Mucosa of rectum (tissue), 2 donors: ENCODE measurements around the gene ARGLU1.

Experiments used
- H3K27ac ChIP-seq, 2 donors: one replicate each; pipeline ENCODE4 v1.7.0; 2013; ENCODE audit warnings: inconsistent platforms in 2 of 2, low read depth in 2 of 2, low read length in 2 of 2
- H3K27me3 ChIP-seq, 2 donors: one replicate each; pipeline ENCODE4 v1.7.0; 2013; ENCODE audit warnings: low read length in 2 of 2; ENCODE audit not compliant: control insufficient read depth in 2 of 2, insufficient read depth in 2 of 2
- H3K36me3 ChIP-seq, 2 donors: one replicate each; pipeline ENCODE4 v1.7.0; 2013; ENCODE audit warnings: low read length in 2 of 2; ENCODE audit not compliant: control insufficient read depth in 2 of 2, insufficient read depth in 2 of 2
- H3K4me1 ChIP-seq, 2 donors: one replicate each; pipeline ENCODE4 v1.7.0; 2013; ENCODE audit warnings: low read length in 2 of 2, mild to moderate bottlenecking in 1 of 2; ENCODE audit not compliant: control insufficient read depth in 2 of 2, insufficient read depth in 2 of 2
- H3K4me3 ChIP-seq, 2 donors: one replicate each; pipeline ENCODE4 v1.7.0; 2013; ENCODE audit warnings: low read length in 2 of 2
- H3K9ac ChIP-seq, 2 donors: one replicate each; pipeline ENCODE4 v1.7.0; 2013; ENCODE audit warnings: low read length in 2 of 2, low read depth in 1 of 2, mild to moderate bottlenecking in 1 of 2
- H3K9me3 ChIP-seq, 2 donors: one replicate each; pipeline ENCODE4 v1.7.0; 2013; ENCODE audit warnings: low read length in 2 of 2; ENCODE audit not compliant: control insufficient read depth in 2 of 2
- donor health status: healthy.
- donor health status: Normal muscosa, but diverticular disease.

ARGLU1 gene

GRCh38 chr13:106503730-106504453 is 64.0 kb downstream of the ARGLU1 start:
- Histone ChIP-seq H3K4me1 (no peaks in the 10 kb centered on the region), H3K4me3 (no peak overlapping the region), H3K36me3 (peaks cover 16 to 31% of the 10 kb centered on the region in 2 donors), H3K27ac (no peak overlapping the region), H3K9ac (no peak overlapping the region), H3K27me3 (no peaks in the 10 kb centered on the region), H3K9me3 (no peaks in the 10 kb centered on the region)

DNA sequence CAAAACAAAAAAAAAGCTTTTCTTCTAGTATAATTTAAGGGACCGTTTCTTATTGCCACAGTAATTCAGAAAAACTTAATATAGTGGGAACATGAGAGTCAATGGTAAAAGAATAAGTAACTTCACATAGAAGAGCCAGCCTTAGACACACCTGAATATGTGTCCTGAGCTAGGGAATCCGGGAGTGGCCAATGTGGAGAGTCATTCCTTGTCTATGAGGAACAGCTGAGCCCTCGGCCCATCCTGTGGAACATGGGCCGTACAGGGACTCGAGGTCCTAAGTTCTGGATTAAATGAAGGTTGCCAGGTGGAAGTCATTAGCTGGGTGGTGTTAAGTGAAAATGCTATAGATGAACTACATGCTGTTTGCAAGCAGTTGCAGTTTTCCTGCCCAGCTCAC is 64.7 kb downstream of the ARGLU1 start:
- H3K4me1 ChIP-seq, result no peaks in the 10 kb centered on the region
- H3K9me3 ChIP-seq, result no peaks in the 10 kb centered on the region
- H3K27ac ChIP-seq, result no peak overlapping the region
- H3K9ac ChIP-seq, result no peak overlapping the region
- no peaks in the 10 kb centered on the region for H3K27me3 ChIP-seq
- no peak overlapping the region for H3K4me3 ChIP-seq
- peaks cover 16 to 29% of the 10 kb centered on the region in 2 donors for H3K36me3 ChIP-seq

GRCh38 chr13:106500445-106500844 is 67.5 kb downstream of the ARGLU1 start:
- Histone ChIP-seq H3K9me3 (no peaks in the 10 kb centered on the region), H3K27ac (no peak overlapping the region), H3K4me1 (peaks cover 0 to 7% of the 10 kb centered on the region in 2 donors), H3K36me3 (peaks cover 0 to 19% of the 10 kb centered on the region in 2 donors), H3K9ac (no peak overlapping the region), H3K27me3 (no peaks in the 10 kb centered on the region), H3K4me3 (no peak overlapping the region)

DNA sequence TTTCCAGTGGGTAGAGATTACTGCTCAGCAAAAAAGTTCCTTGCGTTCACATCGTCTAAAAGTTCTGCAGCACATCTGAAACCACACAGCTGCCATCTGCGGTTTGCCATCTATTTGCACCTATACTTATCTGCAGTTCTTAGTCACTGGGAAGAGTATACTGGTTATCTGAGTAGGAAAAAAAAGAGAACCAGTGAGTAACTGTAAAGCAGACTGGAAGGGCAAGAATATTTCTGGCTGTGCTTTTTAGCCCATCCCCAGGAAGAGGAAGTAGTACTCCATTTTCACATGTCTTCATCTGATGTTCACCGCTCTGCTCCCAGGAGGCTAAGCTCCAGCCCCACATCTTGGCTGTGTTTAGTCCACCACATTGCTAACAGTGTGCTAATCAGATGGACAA is 68.0 kb downstream of the ARGLU1 start:
- no peaks in the 10 kb centered on the region for H3K27me3 ChIP-seq
- no peak overlapping the region for H3K4me3 ChIP-seq
- H3K9ac ChIP-seq, result no peak overlapping the region
- H3K4me1 ChIP-seq, result peaks cover 0 to 7% of the 10 kb centered on the region in 2 donors
- H3K36me3 ChIP-seq, result peaks cover 0 to 21% of the 10 kb centered on the region in 2 donors
- H3K27ac ChIP-seq, result no peak overlapping the region
- no peaks in the 10 kb centered on the region for H3K9me3 ChIP-seq

- Histone ChIP-seq H3K36me3 (peaks cover 7 to 25% of the 10 kb centered on the region in 2 donors), H3K4me3 (no peak overlapping the region), H3K4me1 (peaks cover 0 to 7% of the 10 kb centered on the region in 2 donors), H3K9me3 (no peaks in the 10 kb centered on the region), H3K27me3 (no peaks in the 10 kb centered on the region), H3K27ac (no peak overlapping the region), H3K9ac (no peak overlapping the region)
Measured at GRCh38 chr13:106499113-106499512, 68.8 kb downstream of the ARGLU1 start.

- Histone ChIP-seq H3K9me3 (no peaks in the 10 kb centered on the region), H3K27me3 (no peaks in the 10 kb centered on the region), H3K9ac (no peak overlapping the region), H3K36me3 (peaks cover 11 to 26% of the 10 kb centered on the region in 2 donors), H3K4me1 (peaks cover 0 to 7% of the 10 kb centered on the region in 2 donors), H3K27ac (no peak overlapping the region), H3K4me3 (no peak overlapping the region)
Measured at GRCh38 chr13:106498571-106498970, 69.4 kb downstream of the ARGLU1 start.

GRCh38 chr13:106498158-106498557 is 69.8 kb downstream of the ARGLU1 start:
- H3K9ac ChIP-seq, result no peak overlapping the region
- H3K4me3 ChIP-seq, result no peak overlapping the region
- H3K4me1 ChIP-seq, result peaks cover 0 to 7% of the 10 kb centered on the region in 2 donors
- no peaks in the 10 kb centered on the region for H3K9me3 ChIP-seq
- H3K27ac ChIP-seq, result no peak overlapping the region
- H3K36me3 ChIP-seq, result peaks cover 15 to 30% of the 10 kb centered on the region in 2 donors
- no peaks in the 10 kb centered on the region for H3K27me3 ChIP-seq

DNA sequence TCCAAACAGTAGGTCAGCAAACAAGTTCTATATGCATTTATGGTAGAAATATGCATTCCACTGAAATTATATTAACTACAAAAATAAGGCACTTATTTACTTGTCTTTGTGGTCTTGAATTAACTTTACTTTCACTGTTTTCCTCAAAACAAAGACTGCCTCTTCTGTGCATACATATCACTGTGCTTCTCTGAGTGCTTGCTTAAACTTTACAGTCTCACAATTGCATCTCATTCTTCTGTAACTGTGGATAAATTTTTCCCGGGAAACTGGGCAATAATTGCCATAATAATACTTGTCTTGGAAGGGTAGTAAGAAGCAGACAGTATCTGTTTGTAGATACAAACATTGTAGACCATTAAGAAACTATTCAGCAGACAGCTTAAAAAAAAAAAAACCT is 70.9 kb downstream of the ARGLU1 start:
- Histone ChIP-seq H3K27ac (peak overlapping the region in 1 of 2 donors; percentile 47), H3K36me3 (peaks cover 26 to 38% of the 10 kb centered on the region in 2 donors), H3K9me3 (no peaks in the 10 kb centered on the region), H3K27me3 (no peaks in the 10 kb centered on the region), H3K9ac (no peak overlapping the region), H3K4me1 (peaks cover 0 to 7% of the 10 kb centered on the region in 2 donors), H3K4me3 (no peak overlapping the region)

- Histone ChIP-seq H3K27ac (peak overlapping the region; percentile 47 to 49), H3K4me1 (peaks cover 0 to 7% of the 10 kb centered on the region in 2 donors), H3K4me3 (no peak overlapping the region), H3K9ac (no peak overlapping the region), H3K9me3 (no peaks in the 10 kb centered on the region), H3K27me3 (no peaks in the 10 kb centered on the region), H3K36me3 (peaks cover 33 to 46% of the 10 kb centered on the region in 2 donors)
Measured at GRCh38 chr13:106496072-106496997, 71.6 kb downstream of the ARGLU1 start.

DNA sequence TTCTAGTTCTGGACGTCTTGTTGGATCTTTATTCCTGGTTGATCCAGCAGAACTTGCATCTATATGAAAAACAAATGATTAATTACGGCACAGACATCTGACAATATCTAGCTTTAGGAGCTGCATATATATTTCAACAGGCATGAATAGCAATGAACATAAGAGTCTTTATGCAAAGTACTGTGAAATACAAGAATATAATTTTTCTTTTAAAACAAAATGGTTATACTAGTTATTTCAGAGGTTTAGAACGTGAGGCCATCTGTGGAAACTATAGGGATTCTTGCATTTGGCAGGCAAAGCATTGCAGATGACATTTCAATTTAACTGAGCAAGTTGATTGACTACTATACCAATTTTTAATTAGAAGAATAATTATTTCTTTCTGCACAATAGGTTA is 73.0 kb downstream of the ARGLU1 start:
- H3K36me3 ChIP-seq, result peaks cover 34 to 49% of the 10 kb centered on the region in 2 donors
- H3K27ac ChIP-seq, result no peak overlapping the region
- no peaks in the 10 kb centered on the region for H3K27me3 ChIP-seq
- no peaks in the 10 kb centered on the region for H3K9me3 ChIP-seq
- H3K4me1 ChIP-seq, result peaks cover 0 to 7% of the 10 kb centered on the region in 2 donors
- H3K9ac ChIP-seq, result no peak overlapping the region
- no peak overlapping the region for H3K4me3 ChIP-seq
